NCI-H82 treated with DMSO at 0.1 percent for 48 hours (cell line): Measurements from ENCODE around the gene MLLT6.

Experiments
- DNase-seq: peaks from one replicate; lab custom pipeline; 2025; ENCODE audit not compliant: unreplicated experiment; lab: John Stamatoyannopoulos, UW

The MLLT6 gene

DNA sequence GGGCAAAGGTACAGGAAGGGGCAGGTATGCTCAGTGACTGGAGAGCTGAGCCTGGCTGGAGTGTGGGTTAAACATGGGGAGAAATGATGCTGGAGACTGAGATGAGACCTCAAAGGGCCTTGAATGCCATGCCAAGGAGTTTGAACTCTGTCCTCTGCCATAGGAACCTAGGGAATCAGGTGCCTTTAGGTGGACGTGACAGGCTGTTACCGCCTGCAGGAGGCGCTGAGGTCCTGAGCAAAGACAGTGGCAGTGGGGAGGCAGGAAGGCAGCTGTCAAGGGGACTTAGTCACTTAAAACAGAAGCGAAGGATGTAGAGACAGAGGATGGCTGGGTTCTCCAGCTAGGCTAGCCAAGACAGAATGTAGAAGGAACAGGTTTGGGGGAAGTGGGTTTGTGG is 56.5 kb downstream of the MLLT6 start:
- DNase-seq: peak; percentile 57

DNA sequence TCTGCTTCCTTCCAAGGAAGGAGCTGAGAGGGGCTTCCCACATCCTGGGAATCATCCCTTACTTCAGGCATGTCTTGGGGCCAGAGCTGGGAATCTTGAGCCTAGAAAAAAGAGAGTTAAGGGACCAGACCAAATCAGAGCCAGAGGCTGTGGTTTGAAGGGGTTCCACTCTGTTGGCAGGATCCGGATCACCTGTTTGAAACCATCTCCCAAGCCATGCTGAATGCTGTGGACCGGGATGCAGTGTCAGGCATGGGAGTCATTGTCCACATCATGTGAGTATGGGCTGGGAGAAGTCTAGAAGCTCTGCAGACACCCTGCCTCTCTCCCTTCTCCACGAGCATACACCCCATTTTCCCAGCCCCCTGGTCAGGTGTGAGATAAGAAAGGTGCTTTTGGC is 57.2 kb downstream of the MLLT6 start:
- no peak for DNase-seq

DNA sequence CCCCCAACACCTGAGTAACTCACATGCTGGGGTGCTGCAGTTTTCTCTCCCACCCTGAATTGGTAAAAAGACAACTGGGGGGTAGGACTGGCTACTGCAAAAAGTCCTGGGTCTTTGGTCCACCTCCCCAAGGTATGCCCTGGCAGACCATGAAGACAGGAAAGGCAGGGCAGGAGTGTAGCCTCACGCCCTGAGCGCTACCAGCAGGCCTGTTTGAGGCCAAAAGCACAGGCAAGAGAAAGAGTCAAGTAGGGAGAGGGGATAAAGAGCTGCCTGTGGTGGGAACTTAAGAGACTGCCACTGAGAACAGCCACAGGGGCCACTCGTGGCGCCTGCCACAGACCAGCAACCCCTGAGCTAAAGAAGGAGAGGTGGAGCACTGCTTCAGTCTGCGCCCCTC is 61.3 kb downstream of the MLLT6 start:
- DNase-seq: no peak

DNA sequence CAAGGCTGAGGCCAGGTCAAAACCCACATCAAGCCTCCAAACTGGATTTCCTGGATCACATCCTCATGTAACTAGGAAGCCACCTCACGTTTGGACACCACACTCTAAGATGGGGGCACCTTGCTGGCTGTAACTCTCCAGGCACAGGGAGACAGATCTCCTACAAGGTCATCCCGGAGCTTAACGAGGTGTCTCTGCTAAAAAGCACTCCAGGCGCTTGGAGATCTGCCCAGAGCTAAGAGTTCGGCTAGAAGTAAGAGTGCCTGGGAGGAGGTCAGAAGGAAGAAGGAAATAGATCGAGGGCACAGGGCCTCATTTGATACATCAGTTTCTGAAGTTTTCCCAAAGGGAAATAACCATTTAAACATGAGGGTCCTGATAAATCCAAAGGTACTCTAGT is 63.3 kb downstream of the MLLT6 start:
- DNase-seq: no peak

DNA sequence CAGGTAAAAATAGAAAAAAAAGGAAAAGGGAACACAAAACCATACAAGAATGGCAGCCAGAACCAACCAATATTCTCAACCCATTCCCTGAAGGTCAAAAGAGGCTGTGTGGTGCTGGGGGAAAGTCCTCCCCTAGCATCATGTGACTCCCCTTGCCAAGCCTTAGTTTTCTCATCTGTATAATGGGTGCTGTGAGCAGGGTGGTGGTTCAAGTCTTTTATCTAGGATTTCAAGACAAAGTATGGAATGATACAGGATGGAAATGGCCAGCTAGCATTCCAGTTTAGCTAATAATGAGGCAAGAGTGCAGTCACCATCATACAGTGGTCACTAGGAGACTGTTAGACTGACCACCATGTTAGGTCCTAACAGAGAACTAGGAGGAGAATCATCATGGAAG is 68.2 kb downstream of the MLLT6 start:
- no peak for DNase-seq

DNA sequence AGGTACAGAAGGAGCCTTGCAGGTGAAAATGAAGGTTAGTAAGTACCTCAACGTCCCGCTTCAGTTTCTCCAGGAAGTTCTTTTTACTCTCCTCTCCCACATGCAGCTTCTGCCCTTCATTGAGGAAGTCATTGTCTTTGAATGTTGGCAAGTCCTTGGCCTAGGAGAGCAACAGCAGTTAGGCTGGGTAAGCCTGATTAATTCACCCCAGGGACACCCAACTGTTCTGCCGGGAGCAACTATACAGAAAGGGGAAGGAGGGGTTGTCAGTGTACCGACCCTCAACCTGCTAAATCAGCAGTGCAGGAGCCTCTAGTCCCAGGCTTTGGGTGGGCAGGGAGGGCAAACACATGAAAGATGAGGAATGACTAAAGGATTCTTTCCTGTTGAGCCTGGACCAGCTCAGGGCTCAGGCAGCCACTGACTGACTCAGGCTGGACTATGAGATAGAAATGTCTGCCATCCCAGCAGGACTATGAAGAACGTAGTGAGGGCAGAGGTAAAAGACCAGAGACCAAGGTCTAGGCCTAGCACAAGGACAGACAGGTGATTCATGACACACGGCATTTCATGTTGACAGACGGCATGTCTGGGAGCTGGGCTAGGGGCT is 72.7 kb downstream of the MLLT6 start:
- no peak for DNase-seq
